HFFc6 (cell line): Measurements from ENCODE around the gene SLITRK6. TPM values are rescaled to one million over a fixed set of nuclear protein-coding genes. Genes with fewer than 3 reads are reported as not detected.
A peak's percentile ranks its signal among the peaks of the same experiment; 100 is the strongest.

Experiments
- DNase-seq: peaks from one replicate; pipeline ENCODE4 v3.0.0-alpha.2; 2018
- H3K27ac Mint-ChIP-seq: 2 replicates; pipeline ENCODE4 v1.8.0; 2020; ENCODE audit warnings: mild to moderate bottlenecking, mixed read lengths
- H3K27me3 Mint-ChIP-seq: 2 replicates; pipeline ENCODE4 v1.8.0; 2021; ENCODE audit warnings: mild to moderate bottlenecking, moderate library complexity, mixed read lengths; ENCODE audit not compliant: insufficient read depth
- H3K36me3 Mint-ChIP-seq: 2 replicates; pipeline ENCODE4 v1.8.0; 2021; ENCODE audit warnings: low read depth, mixed read lengths
- H3K4me1 Mint-ChIP-seq: 2 replicates; pipeline ENCODE4 v1.8.0; 2020; ENCODE audit warnings: low read depth, mixed read lengths
- H3K4me3 Mint-ChIP-seq: 2 replicates; pipeline ENCODE4 v1.8.0; 2020; ENCODE audit warnings: mild to moderate bottlenecking, moderate library complexity, mixed read lengths
- H3K9me3 Mint-ChIP-seq: 2 replicates; pipeline ENCODE4 v1.8.0; 2020; ENCODE audit warnings: mild to moderate bottlenecking, mixed read lengths
- CTCF ChIP-seq: fragments of 200-600 bp; sonication (generic); IDR thresholded peaks from 2 replicates; pipeline ENCODE4 v1.5.0; 2021; ENCODE audit warnings: antibody characterized with exemption, mild to moderate bottlenecking
- total RNA-seq, 6 experiments: library from RNA; stranded (reverse); fragmentation: NEBNext Ultra II Directional; extraction: Animal tissue kit (Norgen Biotek cat#: 25700); gene quantifications; 2 replicates in 1 of 6; 3 replicates in 5 of 6; pipeline ENCODE4 v1.2.3, GENCODE V29; 2021

SLITRK6 gene
- total RNA-seq, 6 experiments from 2014 or later: 0.33 to 2.3 (median 0.86) TPM

GRCh38 chr13:85806553-85807175 is 7.4 kb upstream of the SLITRK6 start:
- Mint-ChIP-seq H3K9me3 (no peaks in the 10 kb centered on the region), H3K27ac (no peak overlapping the region), H3K4me1 (peaks cover 6% of the 10 kb centered on the region; the same call in 1 of the 2 replicates), H3K36me3 (no peaks in the 10 kb centered on the region), H3K4me3 (no peak overlapping the region), H3K27me3 (no peaks in the 10 kb centered on the region; the same call in 1 of the 2 replicates)
- TF ChIP-seq CTCF: peak; percentile 92
- DNase-seq: peak; percentile 55

GRCh38 chr13:85798556-85798955 is 663 bp downstream of the SLITRK6 start:
- peaks cover 16% of the 10 kb centered on the region for H3K4me1 Mint-ChIP-seq
- H3K27ac Mint-ChIP-seq: no peak overlapping the region
- DNase-seq: no peak
- H3K4me3 Mint-ChIP-seq: peak overlapping the region; percentile 63
- peaks cover 7% of the 10 kb centered on the region; the same call in 1 of the 2 replicates for H3K36me3 Mint-ChIP-seq
- no peaks in the 10 kb centered on the region for H3K9me3 Mint-ChIP-seq
- H3K27me3 Mint-ChIP-seq: no peaks in the 10 kb centered on the region
- TF ChIP-seq CTCF: no peak

- Mint-ChIP-seq H3K27ac (no peak overlapping the region), H3K4me3 (peak overlapping the region; percentile 45; the same call in 1 of the 2 replicates)
Measured at GRCh38 chr13:85797311-85797710, 1.9 kb downstream of the SLITRK6 start.

GRCh38 chr13:85785205-85785604 is 14.0 kb downstream of the SLITRK6 start:
- no peak overlapping the region for H3K27ac Mint-ChIP-seq
- DNase-seq: no peak
- H3K4me3 Mint-ChIP-seq: no peak overlapping the region
- H3K4me1 Mint-ChIP-seq: peaks cover 5% of the 10 kb centered on the region; the same call in 1 of the 2 replicates
- H3K27me3 Mint-ChIP-seq: no peaks in the 10 kb centered on the region
- TF ChIP-seq CTCF: no peak
- no peaks in the 10 kb centered on the region for H3K9me3 Mint-ChIP-seq
- H3K36me3 Mint-ChIP-seq: no peaks in the 10 kb centered on the region

More at GRCh38 chr13:85797311-85797710, 1.9 kb downstream of the SLITRK6 start:
- Mint-ChIP-seq H3K9me3 (no peaks in the 10 kb centered on the region), H3K27me3 (no peaks in the 10 kb centered on the region), H3K36me3 (peaks cover 7% of the 10 kb centered on the region; the same call in 1 of the 2 replicates), H3K4me1 (peaks cover 16% of the 10 kb centered on the region)
- no peak for TF ChIP-seq CTCF
- DNase-seq: no peak

- no peak for DNase-seq
- Mint-ChIP-seq H3K27ac (peak overlapping the region; percentile 22; the same call in 1 of the 2 replicates), H3K27me3 (no peaks in the 10 kb centered on the region), H3K36me3 (no peaks in the 10 kb centered on the region), H3K4me3 (peak overlapping the region; percentile 46), H3K4me1 (peaks cover 16% of the 10 kb centered on the region; the same call in 1 of the 2 replicates), H3K9me3 (no peaks in the 10 kb centered on the region)
- TF ChIP-seq CTCF: no peak
Measured at GRCh38 chr13:85772367-85772766, 26.9 kb downstream of the SLITRK6 start.
